Sigmoid colon (tissue), 4 donors: ENCODE results near the gene ARL5A.

Source experiments
- EP300 ChIP-seq, 4 donors: sonication (generic); formaldehyde crosslinking; IDR thresholded peaks; one replicate each; pipeline ENCODE4 v1.6.1; 2017; ENCODE audit warnings: antibody characterized with exemption in 4 of 4
- TF ChIP-seq, protein P1 (sequence below), 4 experiments: fragments of 450-650 bp in 3 of 4; fragments of 200-600 bp in 1 of 4; IDR thresholded peaks; one replicate each; pipeline ENCODE4 v1.5.1; 2016 to 2019; ENCODE audit warnings: antibody characterized with exemption in 4 of 4, mild to moderate bottlenecking in 3 of 4, moderate library complexity in 2 of 4

DNA sequence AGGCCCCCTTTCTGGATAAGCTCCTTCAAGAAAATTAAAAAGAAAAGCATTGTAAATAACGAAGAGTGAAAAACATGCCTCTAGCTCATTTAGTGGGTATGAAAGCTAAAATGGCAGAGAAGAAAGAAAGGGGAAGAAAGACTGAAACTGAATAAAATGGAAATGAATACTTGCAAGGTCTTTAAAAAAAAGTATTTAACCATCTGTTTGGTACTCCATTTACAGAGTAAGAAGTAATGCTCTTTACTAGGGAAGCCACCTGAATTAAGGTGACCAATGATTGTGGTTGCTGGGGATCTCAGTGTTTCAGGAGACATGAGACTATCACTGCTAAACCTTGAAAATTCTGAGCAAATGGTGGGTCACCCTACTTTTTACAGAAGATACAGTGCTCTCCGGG, 17.7 kb upstream of the ARL5A start:
- TF ChIP-seq, protein P1, sequence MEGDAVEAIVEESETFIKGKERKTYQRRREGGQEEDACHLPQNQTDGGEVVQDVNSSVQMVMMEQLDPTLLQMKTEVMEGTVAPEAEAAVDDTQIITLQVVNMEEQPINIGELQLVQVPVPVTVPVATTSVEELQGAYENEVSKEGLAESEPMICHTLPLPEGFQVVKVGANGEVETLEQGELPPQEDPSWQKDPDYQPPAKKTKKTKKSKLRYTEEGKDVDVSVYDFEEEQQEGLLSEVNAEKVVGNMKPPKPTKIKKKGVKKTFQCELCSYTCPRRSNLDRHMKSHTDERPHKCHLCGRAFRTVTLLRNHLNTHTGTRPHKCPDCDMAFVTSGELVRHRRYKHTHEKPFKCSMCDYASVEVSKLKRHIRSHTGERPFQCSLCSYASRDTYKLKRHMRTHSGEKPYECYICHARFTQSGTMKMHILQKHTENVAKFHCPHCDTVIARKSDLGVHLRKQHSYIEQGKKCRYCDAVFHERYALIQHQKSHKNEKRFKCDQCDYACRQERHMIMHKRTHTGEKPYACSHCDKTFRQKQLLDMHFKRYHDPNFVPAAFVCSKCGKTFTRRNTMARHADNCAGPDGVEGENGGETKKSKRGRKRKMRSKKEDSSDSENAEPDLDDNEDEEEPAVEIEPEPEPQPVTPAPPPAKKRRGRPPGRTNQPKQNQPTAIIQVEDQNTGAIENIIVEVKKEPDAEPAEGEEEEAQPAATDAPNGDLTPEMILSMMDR (IDR thresholded peaks at IDR 0.05), result no peak
- TF ChIP-seq EP300 (IDR thresholded peaks at IDR 0.05), result no peak
